ENCODE results near the gene ITPR2. TPM values are rescaled to one million over a fixed set of nuclear protein-coding genes. Genes with fewer than 3 reads are reported as not detected.

Gene ITPR2
- total RNA-seq (10 to 100 TPM; 19.5 to 32.1 (median 24.6) TPM), polyA plus RNA-seq (4.2 TPM)
- long read RNA-seq, donor 1, partial matches to known transcripts, result 8 of 10 reads
- long read RNA-seq, donor 1, other reads (novel, unspliced or antisense), result 2 of 10 reads
- long read RNA-seq, donor 2, partial matches to known transcripts, result 0 of 2 reads
- long read RNA-seq, donor 2, other reads (novel, unspliced or antisense), result 2 of 2 reads
- long read RNA-seq, donor 3, partial matches to known transcripts, result 19 of 28 reads
- long read RNA-seq, donor 3, other reads (novel, unspliced or antisense), result 9 of 28 reads
- long read RNA-seq, donor 4, partial matches to known transcripts, result 0 of 2 reads
- long read RNA-seq, donor 4, other reads (novel, unspliced or antisense), result 2 of 2 reads

- Histone ChIP-seq H3K9me3 (ENCODE audit: control insufficient read depth, low read length) (no peaks in the 10 kb centered on the region), H3K27me3 (ENCODE audit: control insufficient read depth, insufficient read depth) (no peaks in the 10 kb centered on the region), H3K4me1 (ENCODE audit: control insufficient read depth, insufficient read depth, low read length) (peaks cover 2% of the 10 kb centered on the region), H3K27ac (ENCODE audit: low read length) (peak within 1 kb of the TSS; percentile 92), H3K4me3 (ENCODE audit: low read length) (peak within 1 kb of the TSS; percentile 72)
- under 1% methylated on average over 92 of the region's 92 CpGs for WGBS
- intact Hi-C loops (cut with DNase I), result no loop called here
- DNase-seq, result peak; percentile 96 to 98 (median 98)
- peak; percentile 97 to 98 for ATAC-seq
Observed at GRCh38 chr12:26832822-26833742, at the start of gene ITPR2. Gene ITPR2 (minus strand): TSS chr12:26833194. CDS start chr12:26832781, 413 bp downstream.

- H3K4me3 ChIP-seq (ENCODE audit: low read length), result no peak overlapping the region
- no peak for ATAC-seq
- WGBS, result 95% methylated on average over 2 of the region's 2 CpGs
- intact Hi-C loops (cut with DNase I), result no loop called here
- peaks cover 6% of the 10 kb centered on the region for H3K4me1 ChIP-seq (ENCODE audit: control insufficient read depth, insufficient read depth, low read length)
- no peak overlapping the region for H3K27ac ChIP-seq (ENCODE audit: low read length)
- H3K9me3 ChIP-seq (ENCODE audit: control insufficient read depth, low read length), result no peaks in the 10 kb centered on the region
- H3K27me3 ChIP-seq (ENCODE audit: control insufficient read depth, insufficient read depth), result no peaks in the 10 kb centered on the region
- DNase-seq, result no peak
Observed at GRCh38 chr12:26880625-26881024, 47.6 kb upstream of the ITPR2 start.

- Histone ChIP-seq H3K4me1 (ENCODE audit: control insufficient read depth, insufficient read depth, low read length) (peaks cover 4% of the 10 kb centered on the region), H3K27me3 (ENCODE audit: control insufficient read depth, insufficient read depth) (no peaks in the 10 kb centered on the region), H3K4me3 (ENCODE audit: low read length) (no peak overlapping the region), H3K27ac (ENCODE audit: low read length) (no peak overlapping the region), H3K9me3 (ENCODE audit: control insufficient read depth, low read length) (no peaks in the 10 kb centered on the region)
- peak; percentile 95 for ATAC-seq
- DNase-seq, result peak; percentile 79 to 91 (median 90)
- intact Hi-C loops (cut with DNase I), result no loop called here
- WGBS, result 18% methylated on average over 6 of the region's 6 CpGs
Observed at GRCh38 chr12:26878661-26879119, 45.7 kb upstream of the ITPR2 start.

- ATAC-seq (no peak), DNase-seq (no peak)
- 70% methylated on average over 7 of the region's 7 CpGs for WGBS
- intact Hi-C loops (cut with DNase I), result no loop called here
- Histone ChIP-seq H3K4me3 (ENCODE audit: low read length) (no peak overlapping the region), H3K27me3 (ENCODE audit: control insufficient read depth, insufficient read depth) (no peaks in the 10 kb centered on the region), H3K4me1 (ENCODE audit: control insufficient read depth, insufficient read depth, low read length) (peaks cover 8% of the 10 kb centered on the region), H3K9me3 (ENCODE audit: control insufficient read depth, low read length) (no peaks in the 10 kb centered on the region), H3K27ac (ENCODE audit: low read length) (no peak overlapping the region)
Observed at GRCh38 chr12:26874501-26875296, 41.7 kb upstream of the ITPR2 start.

GRCh38 chr12:26872625-26873024 lies 39.6 kb upstream of the ITPR2 start:
- H3K9me3 ChIP-seq (ENCODE audit: control insufficient read depth, low read length), result no peaks in the 10 kb centered on the region
- H3K4me3 ChIP-seq (ENCODE audit: low read length), result no peak overlapping the region
- H3K27me3 ChIP-seq (ENCODE audit: control insufficient read depth, insufficient read depth), result no peaks in the 10 kb centered on the region
- no peak for DNase-seq
- WGBS, result 81% methylated on average over 1 of the region's 1 CpG
- H3K27ac ChIP-seq (ENCODE audit: low read length), result no peak overlapping the region
- intact Hi-C loops (cut with DNase I), result no loop called here
- ATAC-seq, result no peak
- peaks cover 4% of the 10 kb centered on the region for H3K4me1 ChIP-seq (ENCODE audit: control insufficient read depth, insufficient read depth, low read length)

GRCh38 chr12:26871985-26872384 lies 39.0 kb upstream of the ITPR2 start:
- Histone ChIP-seq H3K9me3 (ENCODE audit: control insufficient read depth, low read length) (no peaks in the 10 kb centered on the region), H3K4me1 (ENCODE audit: control insufficient read depth, insufficient read depth, low read length) (peaks cover 4% of the 10 kb centered on the region), H3K27ac (ENCODE audit: low read length) (no peak overlapping the region), H3K4me3 (ENCODE audit: low read length) (no peak overlapping the region), H3K27me3 (ENCODE audit: control insufficient read depth, insufficient read depth) (no peaks in the 10 kb centered on the region)
- no peak for DNase-seq
- intact Hi-C loops (cut with DNase I), result no loop called here
- WGBS, result 63% methylated on average over 2 of the region's 2 CpGs
- ATAC-seq, result no peak

GRCh38 chr12:26870491-26871419 lies 37.8 kb upstream of the ITPR2 start:
- no peak overlapping the region for H3K27ac ChIP-seq (ENCODE audit: low read length)
- DNase-seq, result peak in 2 of 3 donors; percentile 30 to 57
- H3K4me1 ChIP-seq (ENCODE audit: control insufficient read depth, insufficient read depth, low read length), result peaks cover 4% of the 10 kb centered on the region
- WGBS, result 27% methylated on average over 11 of the region's 11 CpGs
- intact Hi-C loops (cut with DNase I), result no loop called here
- no peak overlapping the region for H3K4me3 ChIP-seq (ENCODE audit: low read length)
- ATAC-seq, result peak; percentile 69 to 71
- H3K27me3 ChIP-seq (ENCODE audit: control insufficient read depth, insufficient read depth), result no peaks in the 10 kb centered on the region
- H3K9me3 ChIP-seq (ENCODE audit: control insufficient read depth, low read length), result no peaks in the 10 kb centered on the region

- Histone ChIP-seq H3K4me3 (ENCODE audit: low read length) (no peak overlapping the region), H3K27me3 (ENCODE audit: control insufficient read depth, insufficient read depth) (no peaks in the 10 kb centered on the region), H3K9me3 (ENCODE audit: control insufficient read depth, low read length) (no peaks in the 10 kb centered on the region), H3K27ac (ENCODE audit: low read length) (no peak overlapping the region), H3K4me1 (ENCODE audit: control insufficient read depth, insufficient read depth, low read length) (peaks cover 4% of the 10 kb centered on the region)
- WGBS, result 48% methylated on average over 6 of the region's 6 CpGs
- no peak for DNase-seq
- intact Hi-C loops (cut with DNase I), result no loop called here
- peak; percentile 38 to 42 for ATAC-seq
Observed at GRCh38 chr12:26869908-26870459, 37.0 kb upstream of the ITPR2 start.

- H3K4me1 ChIP-seq (ENCODE audit: control insufficient read depth, insufficient read depth, low read length), result peaks cover 4% of the 10 kb centered on the region
- H3K9me3 ChIP-seq (ENCODE audit: control insufficient read depth, low read length), result no peaks in the 10 kb centered on the region
- ATAC-seq, result no peak
- WGBS, result 95% methylated on average over 6 of the region's 6 CpGs
- no peak overlapping the region for H3K27ac ChIP-seq (ENCODE audit: low read length)
- DNase-seq, result no peak
- intact Hi-C loops (cut with DNase I), result no loop called here
- no peak overlapping the region for H3K4me3 ChIP-seq (ENCODE audit: low read length)
- no peaks in the 10 kb centered on the region for H3K27me3 ChIP-seq (ENCODE audit: control insufficient read depth, insufficient read depth)
Observed at GRCh38 chr12:26869104-26869494, 36.1 kb upstream of the ITPR2 start.

All from right cardiac atrium (tissue), 5 donors.